Measurements from ENCODE around the gene ALK. TPM values are rescaled to one million over a fixed set of nuclear protein-coding genes. Genes with fewer than 3 reads are reported as not detected.

ALK gene
- total RNA-seq, 1 experiment from 2014 or later, result not detected

- no peaks in the 10 kb centered on the region for H3K36me3 Mint-ChIP-seq (ENCODE audit: insufficient read depth in 1 of 3, low read depth in 3 of 3)
- H4K5ac ChIP-seq (ENCODE audit: insufficient read length, low read depth, low read length), result no peak overlapping the region
- no peaks in the 10 kb centered on the region for H3K9me3 Mint-ChIP-seq
- H2BK15ac ChIP-seq (ENCODE audit: low read depth, low read length), result no peak overlapping the region
- H3K27ac ChIP-seq (ENCODE audit: insufficient read length, low read depth, low read length), result no peak overlapping the region
- H3K18ac ChIP-seq (ENCODE audit: insufficient read length, low read depth, low read length), result no peak overlapping the region
- H3K4me1 ChIP-seq (ENCODE audit: insufficient read depth, low read length), result peaks cover 5% of the 10 kb centered on the region; the same call in 1 of the 2 replicates
- WGBS (ENCODE audit: extremely low coverage, insufficient read length, low lambda C conversion rate), result no CpG with 5 or more reads among the region's 2 CpGs
- H2AFZ ChIP-seq (ENCODE audit: low read length), result no peak overlapping the region
- no peaks in the 10 kb centered on the region for H3K27me3 ChIP-seq (ENCODE audit: insufficient read depth, low read length)
- H2BK120ac ChIP-seq (ENCODE audit: low read depth, low read length, poor library complexity, severe bottlenecking), result no peak overlapping the region
- no peak overlapping the region for H3K9ac ChIP-seq (ENCODE audit: extremely low read depth, insufficient read length, low read length)
- H3K4me2 ChIP-seq (ENCODE audit: insufficient read depth, insufficient read length, low read length), result no peak overlapping the region
- H3K56ac ChIP-seq (ENCODE audit: insufficient read length, low read depth, low read length), result no peak overlapping the region
- H3K9me3 ChIP-seq (ENCODE audit: control insufficient read depth, low read depth, low read length), result no peaks in the 10 kb centered on the region
- H3K27me3 Mint-ChIP-seq (ENCODE audit: low read depth), result no peaks in the 10 kb centered on the region; the same call in 1 of the 2 replicates
- no peaks in the 10 kb centered on the region for H3K79me1 ChIP-seq (ENCODE audit: insufficient read depth, low read depth, low read length, poor library complexity, severe bottlenecking)
- no peaks in the 10 kb centered on the region for H3K23me2 ChIP-seq (ENCODE audit: insufficient read length, low read depth, low read length, poor library complexity, severe bottlenecking)
- no peak overlapping the region for H2BK12ac ChIP-seq (ENCODE audit: insufficient read length, low read depth, low read length)
- H3K4me3 Mint-ChIP-seq, result no peak overlapping the region
- no peak overlapping the region for H2BK5ac ChIP-seq (ENCODE audit: insufficient read length, low read length)
- H3K27ac Mint-ChIP-seq, result no peak overlapping the region
- no peak overlapping the region for H2BK20ac ChIP-seq (ENCODE audit: low read depth, low read length, poor library complexity, severe bottlenecking)
- H3K23ac ChIP-seq (ENCODE audit: insufficient read length, low read depth, low read length), result no peak overlapping the region
- H3K4me1 Mint-ChIP-seq, result peaks cover 19 to 23% of the 10 kb centered on the region in 2 experiments
- H4K91ac ChIP-seq (ENCODE audit: insufficient read length, low read depth, low read length), result no peak overlapping the region
- no peak for DNase-seq
- no peak overlapping the region for H2AK5ac ChIP-seq (ENCODE audit: insufficient read length, low read length)
- no peak for TF ChIP-seq CTCF (conservative IDR thresholded peaks at IDR 0.05)
- no peak overlapping the region for H3K4ac ChIP-seq (ENCODE audit: low read depth, low read length)
- no peak overlapping the region for H3T11ph ChIP-seq (ENCODE audit: low read length)
- H4K8ac ChIP-seq (replicated peaks; ENCODE audit: insufficient read length, low read depth, low read length), result no peak overlapping the region
- no peak overlapping the region for H3K14ac ChIP-seq (ENCODE audit: insufficient read depth, low read length)
- H3K79me2 ChIP-seq (ENCODE audit: insufficient read depth, low read length), result no peaks in the 10 kb centered on the region
- H4K20me1 ChIP-seq (ENCODE audit: control insufficient read depth, insufficient read depth, insufficient read length), result no peaks in the 10 kb centered on the region
Observed at GRCh38 chr2:29449499-29449898, 471.9 kb downstream of the ALK start.
